HepG2 (cell line): ENCODE data around the gene CCNF. TPM values are rescaled to one million over a fixed set of nuclear protein-coding genes. Genes with fewer than 3 reads are reported as not detected.

Experiments
- GTF3A ChIP-seq: sonication (generic); formaldehyde crosslinking; conservative IDR thresholded peaks from 2 replicates; pipeline ENCODE4 v1.4.0; 2020; ENCODE audit warnings: mild to moderate bottlenecking, missing genetic modification reagents
- IKZF5 ChIP-seq: IDR thresholded peaks from 2 replicates; pipeline ENCODE4 v1.6.1; 2018; ENCODE audit warnings: missing genetic modification reagents, mild to moderate bottlenecking, missing compliant biosample characterization
- ZBTB42 ChIP-seq: sonication (generic); formaldehyde crosslinking; IDR thresholded peaks from 2 replicates; pipeline ENCODE4 v1.5.0; 2020; ENCODE audit warnings: mild to moderate bottlenecking, missing genetic modification reagents
- ZFYVE20 ChIP-seq: sonication (generic); formaldehyde crosslinking; IDR thresholded peaks from 2 replicates; pipeline ENCODE4 v1.8.0; 2023; ENCODE audit warnings: low read depth, mild to moderate bottlenecking, moderate library complexity, missing genetic modification reagents, borderline replicate concordance
- ZNF407 ChIP-seq: sonication (generic); formaldehyde crosslinking; IDR thresholded peaks from one replicate; pipeline ENCODE4 v1.5.1; 2020; ENCODE audit warnings: mild to moderate bottlenecking, missing genetic modification reagents; ENCODE audit errors: not compliant biosample characterization
- ZNF816 ChIP-seq: sonication (generic); formaldehyde crosslinking; IDR thresholded peaks from 2 replicates; pipeline ENCODE4 v1.8.0; 2022; ENCODE audit warnings: missing genetic modification reagents, mild to moderate bottlenecking, borderline replicate concordance
- ZNF879 ChIP-seq: sonication (generic); formaldehyde crosslinking; IDR thresholded peaks from 2 replicates; pipeline ENCODE4 v1.8.1; 2023; ENCODE audit warnings: missing genetic modification reagents
- polyA plus RNA-seq, 8 experiments: library from polyadenylated mRNA; depleted of rRNA in 3 of 8; stranded (reverse) in 7 of 8; unstranded in 1 of 8; fragments of >200 nt; fragmentation: Illumina TruSeq in 4 of 8; extraction: Trizol in 4 of 8; gene quantifications; 2 replicates each; pipeline versions ENCODE4 v1.2.1 to v1.2.3, GENCODE V29; 2011 to 2016; ENCODE audit warnings: low read depth in 4 of 8, missing spikeins in 1 of 8, mixed read lengths in 1 of 8; ENCODE audit not compliant: insufficient read depth in 1 of 8
- total RNA-seq, 5 experiments: library from RNA; depleted of rRNA; stranded (reverse); fragments of >200 nt; fragmentation: Illumina TruSeq; extraction: Trizol; gene quantifications; 2 replicates each; pipeline ENCODE4 v1.2.3, GENCODE V29; 2016; ENCODE audit warnings: low read depth in 1 of 5
- TF ChIP-seq, protein P1 (sequence below): sonication (generic); formaldehyde crosslinking; IDR thresholded peaks from 2 replicates; pipeline ENCODE4 v1.5.1; 2020; ENCODE audit warnings: missing genetic modification reagents, mild to moderate bottlenecking, borderline replicate concordance
- TF ChIP-seq, protein P2 (sequence below): sonication (generic); formaldehyde crosslinking; conservative IDR thresholded peaks from 2 replicates; pipeline ENCODE4 v1.8.1; 2023; ENCODE audit warnings: missing genetic modification reagents
- TF ChIP-seq, protein P3 (sequence below): sonication (generic); formaldehyde crosslinking; conservative IDR thresholded peaks from 2 replicates; pipeline ENCODE4 v1.4.0; 2020; ENCODE audit warnings: mild to moderate bottlenecking, missing genetic modification reagents, moderate library complexity

Gene CCNF
- total and polyA plus RNA-seq, 2 of the 13 experiments (the other 11 are each of a cell fraction or from before 2014, with no cell fraction given), result 6.4 to 22.8 TPM

- peak; percentile 55 for TF ChIP-seq ZNF407 (CRISPR knock-in tag)
- no peak for TF ChIP-seq IKZF5
- TF ChIP-seq, protein P1, sequence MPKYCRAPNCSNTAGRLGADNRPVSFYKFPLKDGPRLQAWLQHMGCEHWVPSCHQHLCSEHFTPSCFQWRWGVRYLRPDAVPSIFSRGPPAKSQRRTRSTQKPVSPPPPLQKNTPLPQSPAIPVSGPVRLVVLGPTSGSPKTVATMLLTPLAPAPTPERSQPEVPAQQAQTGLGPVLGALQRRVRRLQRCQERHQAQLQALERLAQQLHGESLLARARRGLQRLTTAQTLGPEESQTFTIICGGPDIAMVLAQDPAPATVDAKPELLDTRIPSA (CRISPR knock-in tag), result no peak
- no peak for TF ChIP-seq GTF3A (CRISPR knock-in tag)
- 0 out of 2 replicates have a peak, but pooled peaks have one; percentile 48 for TF ChIP-seq ZFYVE20
- TF ChIP-seq, protein P2, sequence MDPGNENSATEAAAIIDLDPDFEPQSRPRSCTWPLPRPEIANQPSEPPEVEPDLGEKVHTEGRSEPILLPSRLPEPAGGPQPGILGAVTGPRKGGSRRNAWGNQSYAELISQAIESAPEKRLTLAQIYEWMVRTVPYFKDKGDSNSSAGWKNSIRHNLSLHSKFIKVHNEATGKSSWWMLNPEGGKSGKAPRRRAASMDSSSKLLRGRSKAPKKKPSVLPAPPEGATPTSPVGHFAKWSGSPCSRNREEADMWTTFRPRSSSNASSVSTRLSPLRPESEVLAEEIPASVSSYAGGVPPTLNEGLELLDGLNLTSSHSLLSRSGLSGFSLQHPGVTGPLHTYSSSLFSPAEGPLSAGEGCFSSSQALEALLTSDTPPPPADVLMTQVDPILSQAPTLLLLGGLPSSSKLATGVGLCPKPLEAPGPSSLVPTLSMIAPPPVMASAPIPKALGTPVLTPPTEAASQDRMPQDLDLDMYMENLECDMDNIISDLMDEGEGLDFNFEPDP (CRISPR knock-in tag), result 0 out of 2 replicates have a peak, but pooled peaks have one; percentile 54
- TF ChIP-seq ZNF879 (CRISPR knock-in tag), result no peak
- TF ChIP-seq, protein P3, sequence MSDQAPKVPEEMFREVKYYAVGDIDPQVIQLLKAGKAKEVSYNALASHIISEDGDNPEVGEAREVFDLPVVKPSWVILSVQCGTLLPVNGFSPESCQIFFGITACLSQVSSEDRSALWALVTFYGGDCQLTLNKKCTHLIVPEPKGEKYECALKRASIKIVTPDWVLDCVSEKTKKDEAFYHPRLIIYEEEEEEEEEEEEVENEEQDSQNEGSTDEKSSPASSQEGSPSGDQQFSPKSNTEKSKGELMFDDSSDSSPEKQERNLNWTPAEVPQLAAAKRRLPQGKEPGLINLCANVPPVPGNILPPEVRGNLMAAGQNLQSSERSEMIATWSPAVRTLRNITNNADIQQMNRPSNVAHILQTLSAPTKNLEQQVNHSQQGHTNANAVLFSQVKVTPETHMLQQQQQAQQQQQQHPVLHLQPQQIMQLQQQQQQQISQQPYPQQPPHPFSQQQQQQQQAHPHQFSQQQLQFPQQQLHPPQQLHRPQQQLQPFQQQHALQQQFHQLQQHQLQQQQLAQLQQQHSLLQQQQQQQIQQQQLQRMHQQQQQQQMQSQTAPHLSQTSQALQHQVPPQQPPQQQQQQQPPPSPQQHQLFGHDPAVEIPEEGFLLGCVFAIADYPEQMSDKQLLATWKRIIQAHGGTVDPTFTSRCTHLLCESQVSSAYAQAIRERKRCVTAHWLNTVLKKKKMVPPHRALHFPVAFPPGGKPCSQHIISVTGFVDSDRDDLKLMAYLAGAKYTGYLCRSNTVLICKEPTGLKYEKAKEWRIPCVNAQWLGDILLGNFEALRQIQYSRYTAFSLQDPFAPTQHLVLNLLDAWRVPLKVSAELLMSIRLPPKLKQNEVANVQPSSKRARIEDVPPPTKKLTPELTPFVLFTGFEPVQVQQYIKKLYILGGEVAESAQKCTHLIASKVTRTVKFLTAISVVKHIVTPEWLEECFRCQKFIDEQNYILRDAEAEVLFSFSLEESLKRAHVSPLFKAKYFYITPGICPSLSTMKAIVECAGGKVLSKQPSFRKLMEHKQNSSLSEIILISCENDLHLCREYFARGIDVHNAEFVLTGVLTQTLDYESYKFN, result peak; percentile 40; the same call in 1 of the 2 replicates
- no peak for TF ChIP-seq ZBTB42 (CRISPR knock-in tag)
- peak; percentile 31; the same call in 1 of the 2 replicates for TF ChIP-seq ZNF816
These were observed at the start of gene CCNF (continued) for GRCh38 chr16:2429034-2429770.
